Measurements from ENCODE around the gene DEXI. TPM values are rescaled to one million over a fixed set of nuclear protein-coding genes. Genes with fewer than 3 reads are reported as not detected.

The DEXI gene
- total and polyA plus RNA-seq, 9 of the 15 experiments (the other 6 are each of a cell fraction or from before 2014, with no cell fraction given), result 2.9 to 40.1 (median 22.0) TPM

- Histone ChIP-seq H3K4me3 (no peak overlapping the region), H3K9ac (ENCODE audit: insufficient read depth in 1 of 2, low read depth in 2 of 2, low read length in 2 of 2) (no peak overlapping the region), H3K4me2 (ENCODE audit: insufficient read depth, low read length) (no peak overlapping the region), H3K9me1 (ENCODE audit: control insufficient read depth, insufficient read depth, low read length) (no peaks in the 10 kb centered on the region), H2AFZ (ENCODE audit: low read depth, low read length) (no peak overlapping the region), H3K27ac (ENCODE audit: extremely low read depth, low read depth, low read length) (no peak overlapping the region), H4K20me1 (replicated peaks; ENCODE audit: control insufficient read depth, insufficient read depth, low read length) (no peaks in the 10 kb centered on the region; the same call in 1 of the 2 replicates), H3K9me3 (replicated peaks; ENCODE audit: control insufficient read depth, insufficient read depth, low read depth, low read length) (no peaks in the 10 kb centered on the region), H3K27me3 (ENCODE audit: control insufficient read depth in 2 of 2, insufficient read depth in 2 of 2, low read length in 2 of 2) (peaks cover 0 to 5% of the 10 kb centered on the region in 2 experiments; a peak in 2 of 5 replicates), H3K36me3 (ENCODE audit: control insufficient read depth, insufficient read depth, low read length) (no peaks in the 10 kb centered on the region), H3K79me2 (ENCODE audit: control insufficient read depth, insufficient read depth, low read length) (no peaks in the 10 kb centered on the region), H3K4me1 (replicated peaks in 1 of 2; ENCODE audit: control insufficient read depth in 2 of 2, insufficient read depth in 2 of 2, low read length in 2 of 2) (peaks cover 3 to 13% of the 10 kb centered on the region in 2 experiments; a peak in 2 of 5 replicates)
- CTCF ChIA-PET (ENCODE audit: low intra/inter-chr PET ratio), result interaction anchor here (0.5 kb wide), 1 partner anchor 405 kb away, joined by 4 read pairs; no protein-coding TSS in a partner anchor
- BruUV-seq (replicated peaks), result no TSS peak
- in situ Hi-C loops (cut with MboI) (no loop called here), intact Hi-C loops (cut with micrococcal nuclease) (no loop called here)
- 34% methylated on average over 15 of the region's 15 CpGs for WGBS (ENCODE audit: insufficient coverage, low coverage, missing lambda C conversion rate)
- no peak for TF ChIP-seq ETV6 (IDR thresholded peaks at IDR 0.05; ENCODE audit: borderline replicate concordance in 1 of 2, low read depth in 2 of 2, low read length in 1 of 2)
- no peak for TF ChIP-seq ETV6 (CRISPR knock-in tag; IDR thresholded peaks at IDR 0.05; ENCODE audit: borderline replicate concordance)
- no peak for TF ChIP-seq RBFOX2 (IDR thresholded peaks at IDR 0.05; ENCODE audit: low read depth, low read length)
- no peak for TF ChIP-seq POLR2AphosphoS5 (IDR thresholded peaks at IDR 0.05; ENCODE audit: control insufficient read depth, insufficient read depth, low read depth, low read length)
- no peak for TF ChIP-seq MITF (IDR thresholded peaks at IDR 0.05)
- TF ChIP-seq BHLHE40 (IDR thresholded peaks at IDR 0.05; ENCODE audit: low read length), result no peak
- no peak for TF ChIP-seq PHF20 (IDR thresholded peaks at IDR 0.05; ENCODE audit: partially characterized antibody)
- TF ChIP-seq ZNF583 (CRISPR knock-in tag; IDR thresholded peaks at IDR 0.05), result no peak
- no peak for TF ChIP-seq OTX1 (CRISPR knock-in tag; IDR thresholded peaks at IDR 0.05)
- FAIRE-seq, result no peak
- DNase-seq (ENCODE audit: extremely low read depth in 1 of 4, low spot score in 3 of 4), result no peak
- POLR2A ChIA-PET, result interaction anchor here (0.6 kb wide), 1 partner anchor 334 kb away, joined by 3 read pairs; no protein-coding TSS in a partner anchor
- ATAC-seq, result no peak
These were observed 21.4 kb downstream of the DEXI start for GRCh38 chr16:10920726-10921427.

All from K562 (cell line).